Muscle of arm (tissue), 12 donors: ENCODE measurements around the gene FAM13B. TPM values are rescaled to one million over a fixed set of nuclear protein-coding genes. Genes with fewer than 3 reads are reported as not detected.
"Not testable (repeated sequence)": the region's sequence is repeated elsewhere in the genome, so short reads cannot be mapped to it uniquely, and the experiment has no call there.

ENCODE experiments used
- DNase-seq: peaks from one replicate; pipeline ENCODE4 v3.0.0-alpha.2; 2013
- polyA plus RNA-seq, 12 donors: library from polyadenylated mRNA; unstranded; fragments of 120-200 nt; gene quantifications; one replicate each; pipeline ENCODE4 v1.2.1, GENCODE V29; 2013; ENCODE audit not compliant: insufficient read length in 12 of 12

FAM13B gene
- polyA plus RNA-seq, 12 donors = 22.1 to 35.0 (median 25.8) TPM; not detected in 1

DNA sequence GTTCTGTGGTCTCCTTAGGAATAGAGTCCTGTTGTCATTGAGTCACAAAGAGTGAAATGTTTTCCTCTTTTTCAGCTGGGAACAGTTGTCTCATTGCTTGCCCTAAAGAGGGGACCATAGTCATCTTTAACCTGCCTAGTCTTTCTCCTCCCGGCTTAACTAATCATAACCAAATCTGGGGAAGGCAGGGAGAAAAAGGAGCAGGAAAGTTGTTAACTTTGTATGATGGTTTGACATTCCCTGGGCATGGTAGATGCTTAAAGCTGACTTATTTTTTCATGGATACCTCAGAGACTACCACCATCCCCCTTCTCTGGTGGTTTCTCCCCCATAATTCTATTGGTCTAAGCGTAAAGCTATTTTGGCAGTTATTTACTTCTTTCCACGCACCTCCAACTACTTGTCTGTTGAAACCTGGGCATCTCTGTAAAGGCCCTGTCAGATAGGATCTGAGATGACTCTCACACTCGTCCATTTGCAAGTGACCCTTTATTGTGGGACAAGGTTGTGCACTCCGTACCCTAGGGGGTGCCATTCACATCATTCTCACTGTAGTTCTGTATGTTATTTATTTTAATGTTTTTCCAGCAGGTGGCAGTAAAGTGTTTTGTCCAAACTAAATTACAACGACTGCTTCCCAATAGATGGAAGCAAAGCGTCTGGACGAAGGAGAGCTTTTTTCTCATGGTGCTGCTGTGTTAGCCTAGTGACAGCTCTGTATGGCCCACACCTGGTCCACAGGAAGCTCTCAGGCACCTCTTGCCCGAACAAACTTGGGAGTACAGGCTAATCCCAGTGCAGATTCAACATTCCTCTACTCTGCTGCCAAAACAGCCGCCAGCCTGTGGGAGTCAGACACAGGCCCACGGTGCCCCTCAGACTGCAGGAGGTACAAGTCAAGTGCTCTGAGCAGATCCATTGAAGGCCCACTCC, 3.0 kb upstream of the FAM13B start:
- peak; percentile 66 for DNase-seq

DNA sequence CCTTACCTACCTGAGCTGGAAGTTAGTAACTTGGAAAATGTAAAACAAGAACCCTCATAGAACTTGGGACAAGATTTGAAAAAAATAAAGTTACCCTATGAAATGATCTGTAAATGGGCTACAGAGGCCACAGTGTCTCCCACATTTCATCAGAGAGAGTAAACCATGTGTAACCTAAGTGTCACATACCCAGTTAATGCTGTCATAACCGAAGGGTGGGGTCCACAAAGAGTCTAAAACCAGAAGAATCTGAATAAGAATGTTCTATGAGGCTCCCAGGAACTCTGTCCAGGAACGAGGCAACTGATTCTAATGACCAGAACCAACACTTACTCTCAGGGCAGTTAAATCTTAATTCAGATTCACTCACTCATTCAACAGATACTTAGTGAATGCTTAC, 1.0 kb upstream of the FAM13B start:
- DNase-seq = no peak

DNA sequence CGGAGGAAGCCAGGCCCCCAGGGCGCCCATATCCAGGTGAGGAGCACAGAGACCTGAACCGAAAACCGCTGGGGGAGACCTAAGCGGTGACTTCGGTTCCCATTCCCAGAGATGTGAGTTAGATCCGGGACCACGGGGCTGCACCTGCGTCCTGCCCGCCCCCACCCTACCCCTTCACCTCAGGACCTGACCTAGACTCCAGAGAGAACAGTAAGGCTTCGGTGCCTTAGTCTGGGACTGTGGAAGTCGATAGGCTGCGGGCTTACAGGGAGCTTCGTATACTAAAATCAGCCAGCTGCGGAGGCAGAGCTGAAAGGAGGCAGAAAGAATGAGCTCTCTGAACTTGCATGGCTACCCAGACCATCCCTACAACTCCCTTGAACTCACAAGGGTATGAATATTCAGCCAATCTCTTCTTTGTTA, 518 bp upstream of the FAM13B start:
- DNase-seq = no peak

DNA sequence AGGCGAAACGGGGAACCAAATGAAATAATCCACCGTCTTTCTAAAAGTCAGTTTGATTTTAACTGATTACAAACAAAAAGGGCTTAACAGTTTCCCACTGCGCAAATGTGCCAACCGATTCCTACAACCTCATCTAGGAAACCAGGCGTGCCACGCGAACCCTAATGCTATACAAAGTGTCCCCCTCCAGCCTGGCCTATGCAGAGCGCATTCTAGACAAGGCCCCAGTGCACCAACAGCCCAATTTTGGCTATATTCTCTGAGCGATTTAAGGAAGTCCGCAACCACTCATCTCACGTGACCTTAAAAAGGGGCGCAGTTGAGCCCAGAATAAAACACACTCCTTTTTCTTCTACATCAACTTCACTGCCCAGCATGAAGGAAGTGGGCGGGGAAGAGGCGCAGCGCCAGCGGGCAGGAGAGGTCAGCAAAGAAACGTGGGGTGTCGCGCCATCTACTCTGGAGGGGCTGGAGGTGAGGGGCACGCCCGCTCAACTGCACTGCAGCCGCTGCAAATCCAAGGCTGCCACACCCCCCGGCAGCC, 779 bp downstream of the FAM13B start:
- peak; percentile 57 for DNase-seq

DNA sequence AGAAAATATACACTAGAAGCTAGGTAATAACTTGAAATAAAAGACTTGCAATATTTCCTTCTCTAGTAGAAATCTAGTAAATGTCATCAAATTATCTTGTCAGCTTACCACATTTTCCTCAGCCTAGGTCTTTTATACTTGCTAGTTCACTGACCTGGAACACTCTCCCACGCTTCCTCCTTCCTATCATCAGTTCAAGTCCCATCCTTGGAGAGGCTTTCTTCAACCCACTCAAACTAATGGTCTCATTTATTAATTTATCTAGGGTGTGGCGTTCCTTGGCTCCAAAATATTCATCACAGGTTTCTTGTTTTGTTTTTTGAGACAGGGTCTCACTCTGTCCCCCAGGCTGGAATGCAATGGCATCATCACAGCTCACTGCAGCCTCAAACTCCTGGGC, 2.9 kb downstream of the FAM13B start:
- no peak for DNase-seq

DNA sequence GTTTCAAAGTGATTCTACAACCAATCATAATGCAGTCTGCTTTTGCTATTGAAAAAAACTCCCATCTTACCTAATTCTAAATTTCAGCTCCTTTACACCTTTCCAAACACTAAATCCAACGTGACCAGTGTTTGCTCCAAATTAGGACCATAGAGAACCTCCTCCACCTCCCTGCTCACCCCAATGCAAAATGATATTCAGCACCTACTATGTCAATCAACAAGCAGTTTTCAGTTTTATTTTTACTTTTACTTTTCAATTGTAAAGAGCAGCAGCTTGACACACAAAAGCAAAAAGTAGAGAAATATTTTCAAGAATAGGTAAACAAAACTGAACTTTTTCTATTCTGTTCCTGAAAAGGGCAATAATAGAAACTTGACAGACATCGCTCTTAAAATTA, 3.4 kb downstream of the FAM13B start:
- no peak for DNase-seq

DNA sequence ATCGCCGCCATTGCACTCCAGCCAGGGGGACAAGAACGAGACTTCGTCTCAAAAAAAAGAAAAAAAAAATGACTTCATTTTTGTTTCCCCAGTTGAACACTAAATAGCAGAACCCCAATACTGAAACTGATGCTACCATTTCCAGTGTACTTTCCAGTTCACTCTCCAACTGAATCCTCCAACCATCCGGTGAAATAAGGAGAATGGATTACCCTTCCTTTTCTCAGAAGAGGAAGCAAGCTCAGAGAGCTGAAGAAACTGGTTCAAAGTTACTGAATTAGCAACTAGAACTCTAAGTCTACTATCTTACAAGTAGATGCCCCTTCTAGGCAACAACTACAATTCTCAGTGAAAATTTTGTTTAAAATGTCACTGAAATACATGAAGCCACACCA, 3.9 kb downstream of the FAM13B start:
- DNase-seq = no peak

DNA sequence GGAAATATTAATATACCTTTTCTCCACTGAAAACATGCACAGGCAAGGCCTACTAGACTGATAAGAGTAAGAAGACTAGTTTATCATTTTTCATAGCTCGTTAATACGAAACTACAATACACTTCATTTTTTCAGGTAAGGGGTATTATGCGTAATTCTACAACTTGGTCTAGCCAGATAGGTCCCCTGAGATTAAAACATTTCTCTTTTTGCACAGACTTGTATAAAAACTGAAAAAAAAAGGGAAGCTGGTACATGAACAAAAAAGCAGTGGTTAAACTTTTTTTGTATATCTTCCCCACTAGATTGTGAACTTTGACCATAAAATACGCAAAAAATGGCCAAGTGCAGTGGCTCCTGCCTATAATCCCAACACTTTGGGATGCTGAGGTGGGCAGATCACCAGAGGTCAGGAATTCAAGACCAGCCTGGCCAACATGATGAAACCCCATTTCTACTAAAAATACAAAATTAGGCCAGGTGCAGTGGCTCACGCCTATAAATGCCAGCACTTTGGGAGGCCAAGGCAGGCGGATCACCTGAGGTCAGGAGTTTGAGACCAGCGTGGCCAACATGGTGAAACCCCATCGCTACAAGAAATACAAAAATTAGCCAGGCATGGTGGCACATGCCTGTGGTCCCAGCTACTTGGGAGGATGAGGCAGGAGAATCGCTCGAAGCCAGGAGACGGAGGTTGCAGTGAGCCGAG, 4.5 kb downstream of the FAM13B start:
- DNase-seq = not testable (repeated sequence)

DNA sequence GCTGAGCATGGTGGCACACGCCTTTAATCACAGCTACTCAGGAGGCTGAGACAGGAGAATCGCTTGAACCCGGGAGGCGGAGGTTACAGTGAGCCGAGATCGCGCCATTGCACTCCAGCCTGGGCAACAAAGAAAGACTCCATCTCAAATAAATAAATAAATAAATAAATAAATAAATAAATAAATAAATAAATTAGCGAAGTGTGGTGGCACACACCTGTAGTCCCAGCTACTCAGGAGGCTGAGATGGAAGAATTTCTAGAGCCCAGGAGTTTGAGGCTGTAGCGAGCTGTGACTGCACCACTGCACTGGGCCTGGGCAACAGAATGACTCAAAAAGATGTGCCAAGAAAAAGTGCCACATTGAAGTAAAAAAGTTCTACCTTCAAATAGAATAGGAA, 6.1 kb downstream of the FAM13B start:
- not testable (repeated sequence) for DNase-seq

DNA sequence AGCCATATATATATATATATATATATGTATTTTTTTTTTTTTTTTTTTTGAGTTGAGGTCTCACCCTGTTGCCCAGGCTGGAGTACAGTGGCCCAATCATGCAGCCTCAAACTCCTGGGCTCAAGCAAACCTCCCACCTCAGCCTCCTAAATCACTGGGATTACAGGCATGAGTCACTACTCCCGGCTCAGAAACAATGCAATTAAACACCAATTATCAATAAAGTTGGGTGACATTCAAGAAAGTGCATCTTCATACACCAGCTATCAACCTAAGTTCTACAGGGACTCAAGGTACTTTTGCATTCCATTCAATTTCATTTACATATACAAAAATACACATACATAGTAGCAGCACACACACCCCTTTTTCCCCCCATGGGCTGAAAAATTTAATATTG, 7.6 kb downstream of the FAM13B start:
- DNase-seq = no peak

DNA sequence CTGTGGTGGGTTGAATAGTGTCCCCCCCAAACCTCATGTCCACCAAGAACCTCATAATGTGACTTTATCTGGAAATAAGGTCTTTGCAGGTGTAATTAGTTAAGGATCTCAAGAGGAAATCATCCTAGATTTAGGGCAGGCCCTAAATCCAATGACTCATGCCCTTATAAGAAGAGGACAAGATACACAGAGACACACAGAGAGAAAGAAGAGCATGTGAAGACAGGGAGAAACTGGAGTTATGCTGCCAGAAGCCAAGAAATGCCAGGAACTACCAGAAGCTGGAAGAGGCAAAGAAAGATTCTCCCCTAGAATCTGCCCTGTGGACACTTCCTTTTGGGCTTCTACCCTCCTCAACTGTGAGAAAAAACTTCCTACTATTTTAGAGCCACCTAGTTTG, 8.8 kb downstream of the FAM13B start:
- no peak for DNase-seq

DNA sequence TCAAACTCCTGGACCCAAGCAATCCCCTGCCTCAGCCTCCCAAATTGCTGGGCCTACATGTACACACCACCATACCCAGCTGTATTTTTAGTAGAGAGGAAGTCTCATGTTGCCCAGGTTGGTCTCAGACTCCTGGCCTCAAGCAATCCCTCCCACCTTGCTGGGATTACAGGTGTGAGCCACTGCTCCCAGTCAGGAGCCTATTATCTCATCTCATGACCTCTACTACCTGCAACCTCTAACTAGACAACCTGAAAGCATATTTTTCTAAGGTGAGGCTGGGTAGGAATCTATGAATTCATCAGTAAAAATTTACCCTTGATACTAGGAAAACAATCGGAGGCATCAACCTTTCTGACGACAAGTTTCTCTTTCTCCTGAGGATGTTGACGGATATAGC, 10.0 kb downstream of the FAM13B start:
- DNase-seq = no peak

DNA sequence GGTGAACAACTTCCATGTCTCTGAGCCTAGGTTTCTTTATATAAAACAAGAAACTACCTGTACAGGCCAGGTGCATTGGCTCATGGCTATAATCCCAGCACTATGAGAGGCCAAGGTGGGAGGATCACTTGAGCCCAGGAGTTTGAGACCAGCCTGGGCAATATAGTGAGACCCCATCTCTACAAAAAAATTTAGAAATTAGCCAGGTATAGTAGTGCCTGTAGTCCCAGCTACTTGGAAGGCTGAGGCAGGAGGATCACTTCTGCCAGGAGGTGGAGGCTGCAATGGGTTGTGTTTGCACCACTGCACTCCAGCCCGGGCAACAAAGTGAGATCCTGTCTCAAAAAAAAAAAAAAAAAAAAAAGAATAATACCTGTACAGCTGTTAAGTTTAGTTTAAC, 11.1 kb downstream of the FAM13B start:
- DNase-seq = no peak

DNA sequence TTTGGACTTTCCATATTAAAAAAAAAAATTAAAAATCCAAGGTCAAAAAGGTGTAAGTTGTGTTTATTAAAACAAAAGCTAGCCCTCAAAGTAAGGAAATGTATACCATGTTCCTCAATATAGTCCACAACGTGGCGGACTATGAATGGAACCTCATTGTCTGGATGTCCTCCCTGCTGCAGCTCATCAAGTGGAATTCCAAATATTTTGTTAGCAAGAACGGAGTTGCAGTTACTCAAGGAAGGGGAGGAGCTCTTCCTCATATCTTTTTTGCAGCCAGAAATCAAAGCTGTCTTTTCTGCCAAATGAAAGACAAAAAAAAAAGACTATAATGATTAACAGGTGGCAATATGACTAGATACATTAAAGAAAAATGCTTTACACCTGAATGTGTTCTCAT, 14.0 kb downstream of the FAM13B start:
- no peak for DNase-seq

DNA sequence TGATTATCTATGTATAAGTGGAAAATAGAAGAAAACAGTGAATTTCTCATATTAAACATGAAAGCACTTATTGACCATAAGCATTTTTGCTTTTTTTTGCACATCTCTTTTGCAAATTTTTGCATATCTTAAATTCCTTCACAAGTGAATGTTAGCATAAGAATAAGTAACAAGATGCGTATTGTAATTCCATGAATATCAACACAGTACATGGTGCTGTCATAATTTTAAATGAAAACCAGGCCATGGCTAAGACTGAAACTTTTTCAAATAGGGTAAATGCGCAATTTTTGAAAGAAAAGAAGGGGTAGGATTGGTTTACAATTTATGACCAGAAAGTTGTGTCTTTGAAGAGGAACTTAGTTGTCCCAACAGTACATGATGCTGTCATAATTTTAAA, 17.0 kb downstream of the FAM13B start:
- no peak for DNase-seq

DNA sequence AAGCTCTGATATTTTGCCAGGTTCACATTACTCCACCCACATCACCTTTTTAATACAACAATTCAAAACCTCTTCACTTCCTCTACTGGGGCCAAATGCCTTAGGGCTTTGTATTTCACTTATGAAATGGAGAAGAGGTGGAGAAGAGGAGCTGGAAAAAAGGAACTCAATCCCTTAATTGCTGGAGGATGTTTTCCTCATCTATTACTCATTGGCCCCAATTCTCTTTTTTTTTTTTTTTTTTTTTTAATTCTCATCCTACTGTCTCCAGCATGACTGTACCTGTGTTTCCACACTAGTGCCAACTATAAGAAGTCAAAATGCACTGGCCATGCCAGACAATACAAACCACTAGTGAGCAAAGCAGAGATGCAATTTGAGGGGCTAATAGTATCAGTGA, 20.9 kb downstream of the FAM13B start:
- DNase-seq = no peak

DNA sequence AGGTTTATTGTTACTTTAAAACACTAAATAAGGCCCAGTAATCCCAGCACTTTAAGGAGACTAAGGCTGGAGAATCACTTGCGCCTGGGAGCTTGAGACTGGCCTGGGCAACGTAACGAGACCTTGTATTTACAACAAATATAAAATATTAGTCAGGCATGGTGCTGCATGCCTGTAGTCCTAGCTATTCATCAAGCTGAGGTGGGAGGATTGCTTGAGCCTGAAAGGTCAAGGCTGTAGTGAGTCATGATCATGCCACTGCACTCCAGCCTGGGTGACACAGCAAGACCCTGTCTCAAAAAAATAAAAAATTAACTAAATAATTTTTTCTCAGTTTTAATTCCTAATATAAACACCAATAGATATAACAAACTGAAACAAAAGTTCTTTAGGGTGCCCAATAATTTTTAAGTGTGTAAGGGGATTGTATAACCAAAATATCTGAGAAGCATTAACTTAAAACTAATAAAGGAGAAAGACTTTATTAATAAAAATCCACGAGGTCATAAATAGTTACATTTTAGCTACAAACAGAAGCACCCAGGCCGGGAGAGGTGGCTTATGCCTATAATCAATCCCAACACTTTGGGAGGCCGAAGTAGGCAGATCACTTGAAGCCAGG, 32.7 kb downstream of the FAM13B start:
- no peak for DNase-seq

DNA sequence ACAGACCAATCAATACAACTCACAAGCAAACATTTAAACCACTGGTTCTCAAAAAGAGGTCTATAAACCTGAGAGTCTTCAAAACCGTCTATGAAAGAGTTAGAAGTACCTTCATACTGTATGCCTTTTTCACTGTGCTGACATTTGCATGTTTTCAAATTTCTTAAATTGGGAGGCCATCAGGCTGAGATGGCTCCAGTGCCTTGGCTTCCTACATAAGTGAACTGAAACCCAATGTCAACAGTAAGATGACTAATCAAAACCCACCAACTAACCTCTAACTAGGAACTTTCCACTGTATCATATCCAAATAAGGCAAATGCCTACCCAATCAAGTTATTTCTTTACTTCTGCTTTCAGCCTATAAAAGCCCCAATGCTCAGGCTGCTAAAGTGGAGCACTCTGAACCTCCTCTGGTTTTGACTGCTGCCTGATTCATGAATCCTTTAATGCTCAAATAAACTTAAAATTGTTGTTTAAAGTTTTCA, 35.1 kb downstream of the FAM13B start:
- no peak for DNase-seq

DNA sequence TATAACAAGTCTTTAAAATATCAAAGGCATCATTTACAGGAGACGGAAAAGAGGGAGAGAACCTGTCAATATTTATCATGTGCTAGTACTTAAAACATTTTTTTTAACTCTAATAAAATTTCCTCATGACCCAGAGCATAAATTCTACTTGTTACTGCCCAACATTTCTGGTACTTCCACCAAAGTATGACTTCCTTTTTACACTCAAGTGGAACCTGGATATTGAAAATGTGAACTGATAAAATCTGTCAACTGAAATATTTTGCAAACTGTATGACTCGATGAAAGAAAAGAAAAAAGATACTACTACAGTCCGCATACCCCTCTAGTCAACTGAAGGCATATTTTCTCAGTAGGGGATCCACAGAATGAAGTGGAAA, 37.1 kb downstream of the FAM13B start:
- DNase-seq = no peak

DNA sequence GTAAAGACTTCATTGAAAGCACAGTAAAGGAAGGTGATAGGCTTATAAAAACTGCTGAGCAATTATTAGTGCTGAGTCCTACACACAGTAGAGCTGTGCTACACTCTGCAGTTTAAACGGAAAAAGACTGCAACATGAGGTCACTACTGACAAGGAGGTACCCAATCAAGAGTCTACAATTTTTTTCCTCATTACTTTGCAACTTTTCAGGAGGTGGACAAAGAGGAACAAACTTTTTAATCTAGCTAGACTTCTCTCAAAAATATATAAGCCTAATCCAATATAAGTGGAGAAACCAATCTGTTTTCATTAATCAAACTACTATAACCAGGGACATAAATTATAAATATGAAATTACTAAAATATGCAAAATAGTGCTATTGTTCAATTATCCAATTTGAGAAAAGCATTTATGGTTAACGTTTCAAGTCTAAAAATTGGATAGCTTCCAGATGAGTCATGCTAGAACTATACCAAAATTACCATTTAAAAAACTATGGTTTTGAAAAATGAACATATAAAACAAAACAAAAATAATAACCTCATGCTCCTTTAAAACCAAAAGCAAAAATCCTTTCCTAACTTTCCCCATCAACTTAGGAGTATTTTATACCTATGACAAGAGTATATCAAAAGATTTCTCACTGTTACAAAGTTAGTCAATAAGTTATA, 37.7 kb downstream of the FAM13B start:
- DNase-seq = peak; percentile 4

DNA sequence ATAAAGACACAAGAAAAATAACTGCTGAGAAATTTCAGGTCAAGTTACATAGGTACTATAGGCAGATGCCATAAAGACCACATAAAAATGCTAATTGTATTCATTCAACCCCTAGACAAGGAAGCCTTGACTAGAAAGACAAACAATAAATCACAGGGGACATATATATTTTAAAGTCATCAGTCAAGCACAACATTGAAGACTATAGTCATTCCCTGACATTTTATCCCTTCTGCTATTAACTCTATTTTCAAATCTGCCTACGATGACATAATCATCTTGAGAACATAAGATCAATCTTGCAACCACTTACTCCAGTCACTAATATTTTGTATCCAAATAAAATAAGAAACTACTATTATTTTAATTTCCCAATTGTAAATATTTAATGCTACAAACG, 38.3 kb downstream of the FAM13B start:
- DNase-seq = no peak

DNA sequence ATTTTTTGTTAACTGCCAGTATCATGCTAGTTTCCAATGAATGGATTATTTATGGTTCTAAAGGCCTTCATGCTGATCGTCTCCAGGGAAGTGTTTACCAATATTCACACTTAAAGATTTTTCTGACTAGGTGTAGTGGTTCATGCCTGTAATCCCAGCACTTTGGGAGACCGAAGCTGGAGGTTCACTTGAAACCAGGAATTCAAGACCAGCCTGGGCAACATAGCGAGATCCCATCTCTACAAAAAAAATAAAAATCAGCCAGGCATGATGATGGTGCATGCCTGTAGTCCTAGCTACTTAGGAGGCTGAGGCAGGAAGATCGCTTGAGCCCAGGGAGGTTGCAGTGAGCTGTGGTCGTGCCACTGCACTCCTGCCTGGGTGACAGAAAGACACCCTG, 43.5 kb downstream of the FAM13B start:
- DNase-seq = no peak
